Lung (tissue), 12 donors: ENCODE results near the gene KEL. TPM values are rescaled to one million over a fixed set of nuclear protein-coding genes. Genes with fewer than 3 reads are reported as not detected.

Source experiments
- ATAC-seq: fragments of 200-7000 bp; cut with Tn5 transposase; one replicate; pipeline ENCODE4 v1.9.1; 2020; ENCODE audit warnings: moderate number of reproducible peaks; ENCODE audit not compliant: insufficient read depth, low FRiP score
- DNase-seq, 3 donors: peaks; one replicate each; pipeline ENCODE4 v3.0.0-alpha.2; 2013 to 2017
- H3K27ac ChIP-seq, 2 donors: one replicate each; pipeline ENCODE4 v1.5.1; 2013; ENCODE audit warnings: mild to moderate bottlenecking in 2 of 2, moderate library complexity in 2 of 2, control low read depth in 1 of 2, inconsistent platforms in 1 of 2, low read depth in 1 of 2, low read length in 1 of 2
- H3K27me3 ChIP-seq, 3 donors: one replicate each; pipeline ENCODE4 v1.5.1; 2013; ENCODE audit warnings: low read length in 2 of 3; ENCODE audit not compliant: control insufficient read depth in 3 of 3, insufficient read depth in 3 of 3
- H3K36me3 ChIP-seq, 4 donors: one replicate each; pipeline ENCODE4 v1.5.1; 2013; ENCODE audit warnings: low read length in 4 of 4, mild to moderate bottlenecking in 1 of 4, moderate library complexity in 1 of 4; ENCODE audit not compliant: control insufficient read depth in 4 of 4, insufficient read depth in 4 of 4
- H3K4me1 ChIP-seq, 5 donors: one replicate each; pipeline ENCODE4 v1.5.1; 2013; ENCODE audit warnings: low read length in 5 of 5, mild to moderate bottlenecking in 2 of 5, moderate library complexity in 1 of 5; ENCODE audit not compliant: control insufficient read depth in 5 of 5, insufficient read depth in 5 of 5
- H3K4me3 ChIP-seq: one replicate; pipeline ENCODE4 v1.5.1; 2013; ENCODE audit warnings: mild to moderate bottlenecking, control low read depth, moderate library complexity
- H3K9ac ChIP-seq, 2 donors: one replicate each; pipeline ENCODE4 v1.5.1; 2013; ENCODE audit warnings: low read length in 2 of 2, control low read depth in 1 of 2; ENCODE audit not compliant: insufficient read depth in 1 of 2
- H3K9me3 ChIP-seq, 4 donors: one replicate each; pipeline ENCODE4 v1.5.1; 2013; ENCODE audit warnings: low read length in 3 of 4, mild to moderate bottlenecking in 1 of 4, moderate library complexity in 1 of 4; ENCODE audit not compliant: control insufficient read depth in 4 of 4, insufficient read depth in 3 of 4
- WGBS, 2 donors: extraction: QIAGEN DNeasy Blood & Tissue Kit; methylation state at CpG; one replicate each; pipeline ENCODE4 v1.1.7; 2013; 5-methylcytosine and 5-hydroxymethylcytosine counted together
- polyA plus RNA-seq, 2 donors: library from polyadenylated mRNA; stranded (reverse); fragments of 200-250 nt; gene quantifications; one replicate each; pipeline ENCODE4 v1.2.1, GENCODE V29; 2013
- total RNA-seq, 2 donors: library from RNA; depleted of rRNA in 1 of 2; stranded (reverse); fragments of >200 nt in 1 of 2; gene quantifications; one replicate each; pipeline ENCODE4 v1.2.1, GENCODE V29; 2014 to 2021
- TF ChIP-seq, protein P1 (sequence below): IDR thresholded peaks from 2 replicates; pipeline ENCODE4 v1.5.1; 2012; ENCODE audit warnings: mild to moderate bottlenecking; ENCODE audit errors: control extremely low read depth, extremely low read depth
- donor health status: control.
- donor health status: control.
- donor health status: Bipolar disorder and iron deficiency.
- donor health status: healthy.
- donor health status: DM: yes; HTN: yes; CAD: no.

Gene KEL
- total and polyA plus RNA-seq, 4 donors, result 0.23 to 8.3 (median 1.1) TPM

GRCh38 chr7:142894985-142895593, 67.1 kb downstream of the KEL start:
- 63 to 79% methylated on average over 6 of the region's 6 CpGs for WGBS, 2 donors
- Histone ChIP-seq H3K36me3 (no peaks in the 10 kb centered on the region), H3K27ac (no peak overlapping the region), H3K9me3 (no peaks in the 10 kb centered on the region), H3K9ac (no peak overlapping the region), H3K27me3 (no peaks in the 10 kb centered on the region), H3K4me1 (no peaks in the 10 kb centered on the region), H3K4me3 (no peak overlapping the region)
- ATAC-seq (no peak), DNase-seq (no peak)
- TF ChIP-seq, protein P1, sequence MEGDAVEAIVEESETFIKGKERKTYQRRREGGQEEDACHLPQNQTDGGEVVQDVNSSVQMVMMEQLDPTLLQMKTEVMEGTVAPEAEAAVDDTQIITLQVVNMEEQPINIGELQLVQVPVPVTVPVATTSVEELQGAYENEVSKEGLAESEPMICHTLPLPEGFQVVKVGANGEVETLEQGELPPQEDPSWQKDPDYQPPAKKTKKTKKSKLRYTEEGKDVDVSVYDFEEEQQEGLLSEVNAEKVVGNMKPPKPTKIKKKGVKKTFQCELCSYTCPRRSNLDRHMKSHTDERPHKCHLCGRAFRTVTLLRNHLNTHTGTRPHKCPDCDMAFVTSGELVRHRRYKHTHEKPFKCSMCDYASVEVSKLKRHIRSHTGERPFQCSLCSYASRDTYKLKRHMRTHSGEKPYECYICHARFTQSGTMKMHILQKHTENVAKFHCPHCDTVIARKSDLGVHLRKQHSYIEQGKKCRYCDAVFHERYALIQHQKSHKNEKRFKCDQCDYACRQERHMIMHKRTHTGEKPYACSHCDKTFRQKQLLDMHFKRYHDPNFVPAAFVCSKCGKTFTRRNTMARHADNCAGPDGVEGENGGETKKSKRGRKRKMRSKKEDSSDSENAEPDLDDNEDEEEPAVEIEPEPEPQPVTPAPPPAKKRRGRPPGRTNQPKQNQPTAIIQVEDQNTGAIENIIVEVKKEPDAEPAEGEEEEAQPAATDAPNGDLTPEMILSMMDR, result no peak

DNA sequence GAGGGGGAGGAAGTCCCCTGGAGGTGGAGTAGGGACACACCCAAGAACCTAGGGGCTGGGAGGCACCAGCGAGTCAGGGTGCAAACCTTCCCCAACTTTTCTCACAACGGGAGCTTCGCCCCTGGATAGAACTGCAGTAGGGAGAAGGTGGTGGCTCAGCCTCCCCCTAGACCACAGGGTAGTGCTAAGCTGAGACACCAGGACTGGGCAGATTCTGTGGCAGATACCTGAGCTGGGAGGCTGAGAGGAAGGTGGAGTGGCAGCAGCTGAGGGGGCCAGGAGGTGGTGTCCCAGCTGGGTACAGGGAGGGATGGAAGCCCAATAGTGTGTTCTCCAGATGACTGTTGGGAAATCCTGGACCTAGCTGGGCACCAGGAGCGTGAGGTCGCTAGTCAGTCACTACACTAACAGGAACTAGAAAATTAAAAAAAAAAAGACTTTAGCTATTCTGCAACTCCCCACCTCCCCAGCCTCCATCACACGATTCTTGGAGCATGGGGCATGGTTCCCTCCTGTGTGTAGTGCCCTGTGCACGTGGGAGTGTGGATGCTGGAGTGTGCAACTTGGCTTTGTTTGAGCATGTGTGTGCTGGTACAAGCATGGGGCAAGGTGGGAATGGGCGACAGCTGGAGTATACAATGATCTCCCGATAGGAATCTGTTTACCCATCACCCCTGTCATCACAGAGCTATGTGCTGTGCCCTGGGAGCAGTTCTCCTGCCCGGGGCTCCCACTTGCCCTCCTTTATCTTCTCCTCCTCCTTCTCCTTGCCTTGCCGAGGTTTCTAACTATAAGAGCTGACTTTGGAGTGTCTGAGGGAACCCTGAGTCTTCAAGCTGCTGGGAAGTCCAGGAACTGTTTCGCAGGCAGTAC, 67.8 kb downstream of the KEL start:
- TF ChIP-seq, protein P1, result no peak
- Histone ChIP-seq H3K4me3 (no peak overlapping the region), H3K9ac (no peak overlapping the region), H3K4me1 (peaks cover 0 to 4% (median 0%) of the 10 kb centered on the region in 5 donors), H3K36me3 (no peaks in the 10 kb centered on the region), H3K9me3 (no peaks in the 10 kb centered on the region), H3K27me3 (no peaks in the 10 kb centered on the region), H3K27ac (no peak overlapping the region)
- ATAC-seq, result no peak
- WGBS, 2 donors, result 75 to 85% methylated on average over 12 of the region's 12 CpGs
- no peak for DNase-seq

DNA sequence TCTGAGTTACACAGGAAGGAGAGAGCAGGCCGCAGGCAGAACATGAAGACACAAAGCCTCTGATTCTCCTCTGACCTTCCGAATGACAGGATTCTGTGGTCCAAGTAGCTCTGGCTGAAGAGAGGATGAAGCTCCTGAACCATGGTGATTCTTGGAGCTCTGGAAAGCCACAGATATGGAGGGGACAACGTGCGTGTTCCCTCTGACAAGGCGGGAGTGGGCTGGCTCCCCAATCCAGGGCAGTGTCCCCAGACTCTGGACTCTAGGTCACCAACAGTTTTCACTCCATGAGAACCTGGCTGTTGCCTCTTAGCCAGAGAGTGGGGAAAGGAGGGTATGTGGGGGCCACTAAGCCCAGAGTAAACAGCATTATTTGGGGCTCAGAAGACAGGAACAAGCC, 69.2 kb downstream of the KEL start:
- no peaks in the 10 kb centered on the region for H3K36me3 ChIP-seq
- ATAC-seq (no peak), DNase-seq (peak in 1 of 3 donors; percentile 6)
- no peak overlapping the region for H3K4me3 ChIP-seq
- H3K9ac ChIP-seq, result no peak overlapping the region
- H3K27ac ChIP-seq, result no peak overlapping the region
- WGBS, 2 donors, result 85 to 95% methylated on average over 5 of the region's 5 CpGs
- peaks cover 0 to 5% (median 0%) of the 10 kb centered on the region in 5 donors for H3K4me1 ChIP-seq
- TF ChIP-seq, protein P1, result no peak
- H3K27me3 ChIP-seq, result no peaks in the 10 kb centered on the region
- no peaks in the 10 kb centered on the region for H3K9me3 ChIP-seq
